PC-3 (cell line): ENCODE data around the gene CCDC167.

ENCODE experiments used
- EZH2 ChIP-seq: fragments of 300-600 bp; sonication (generic); IDR thresholded peaks from one replicate; pipeline ENCODE4 v1.6.1; 2017; ENCODE audit warnings: antibody characterized with exemption, mild to moderate bottlenecking, low read length; ENCODE audit not compliant: unreplicated experiment
- EZH2phosphoT487 ChIP-seq: fragments of 300-600 bp; sonication (generic); IDR thresholded peaks from 2 replicates; pipeline ENCODE4 v1.6.1; 2018; ENCODE audit warnings: mild to moderate bottlenecking, antibody characterized with exemption, low read length, borderline replicate concordance
- TF ChIP-seq, protein P1 (sequence below): fragments of 300-600 bp; sonication (generic); conservative IDR thresholded peaks from 2 replicates; pipeline ENCODE4 v1.5.1; 2017; ENCODE audit warnings: antibody characterized with exemption, low read depth, mild to moderate bottlenecking, low read length

DNA sequence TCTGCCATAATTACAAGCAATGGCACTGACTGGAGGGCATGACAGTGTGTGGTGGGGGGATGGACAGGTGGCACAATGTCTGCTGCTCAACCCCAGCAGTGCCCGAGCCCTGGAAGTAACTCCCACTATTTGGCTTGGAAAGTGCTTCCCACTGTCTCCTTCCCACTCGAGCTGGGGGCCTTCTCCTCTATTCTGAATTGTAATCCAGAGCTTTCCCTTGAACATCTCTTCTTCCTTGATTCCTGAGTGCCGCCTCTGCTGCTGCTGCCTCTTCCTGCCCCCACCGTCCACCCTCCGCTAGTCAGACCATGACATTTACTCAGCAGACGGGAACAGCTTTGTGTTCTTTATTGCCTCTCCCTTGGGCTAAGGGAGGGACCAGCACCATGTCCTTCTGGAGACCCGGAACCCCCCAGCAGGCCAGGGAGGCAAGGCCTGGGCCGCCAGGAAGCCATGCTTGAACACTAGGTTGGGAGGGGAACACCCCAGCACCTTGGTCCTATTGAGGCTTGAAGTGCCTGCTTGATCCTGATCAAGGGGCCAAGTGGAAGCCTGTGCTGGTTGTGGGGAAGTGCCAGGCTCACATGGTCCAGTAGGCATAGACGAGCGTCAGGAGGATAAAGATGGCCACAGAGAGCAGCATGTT is 17.0 kb downstream of the CCDC167 start:
- TF ChIP-seq, protein P1, sequence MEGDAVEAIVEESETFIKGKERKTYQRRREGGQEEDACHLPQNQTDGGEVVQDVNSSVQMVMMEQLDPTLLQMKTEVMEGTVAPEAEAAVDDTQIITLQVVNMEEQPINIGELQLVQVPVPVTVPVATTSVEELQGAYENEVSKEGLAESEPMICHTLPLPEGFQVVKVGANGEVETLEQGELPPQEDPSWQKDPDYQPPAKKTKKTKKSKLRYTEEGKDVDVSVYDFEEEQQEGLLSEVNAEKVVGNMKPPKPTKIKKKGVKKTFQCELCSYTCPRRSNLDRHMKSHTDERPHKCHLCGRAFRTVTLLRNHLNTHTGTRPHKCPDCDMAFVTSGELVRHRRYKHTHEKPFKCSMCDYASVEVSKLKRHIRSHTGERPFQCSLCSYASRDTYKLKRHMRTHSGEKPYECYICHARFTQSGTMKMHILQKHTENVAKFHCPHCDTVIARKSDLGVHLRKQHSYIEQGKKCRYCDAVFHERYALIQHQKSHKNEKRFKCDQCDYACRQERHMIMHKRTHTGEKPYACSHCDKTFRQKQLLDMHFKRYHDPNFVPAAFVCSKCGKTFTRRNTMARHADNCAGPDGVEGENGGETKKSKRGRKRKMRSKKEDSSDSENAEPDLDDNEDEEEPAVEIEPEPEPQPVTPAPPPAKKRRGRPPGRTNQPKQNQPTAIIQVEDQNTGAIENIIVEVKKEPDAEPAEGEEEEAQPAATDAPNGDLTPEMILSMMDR: no peak
- TF ChIP-seq EZH2phosphoT487 (no peak), EZH2 (no peak)
